ENCODE results near the gene SLC39A7. TPM values are rescaled to one million over a fixed set of nuclear protein-coding genes. Genes with fewer than 3 reads are reported as not detected.
A peak's percentile ranks its signal among the peaks of the same experiment; 100 is the strongest.

SLC39A7 gene
- total and polyA plus RNA-seq, 8 donors, result 41.6 to 111 (median 64.5) TPM

GRCh38 chr6:33203443-33204164 is 2.9 kb downstream of the SLC39A7 start:
- TF ChIP-seq CTCF (IDR thresholded peaks at IDR 0.05), result no peak
- DNase-seq, result peak in 1 of 6 donors; percentile 34
- no peaks in the 10 kb centered on the region for H3K27me3 ChIP-seq
- peak overlapping the region in 3 of 4 donors; percentile 81 to 84 (median 82) for H3K27ac ChIP-seq
- peak overlapping the region in 2 of 4 donors; percentile 68 to 75 for H3K4me3 ChIP-seq
- peaks cover 11 to 30% (median 21%) of the 10 kb centered on the region in 3 donors for H3K4me1 ChIP-seq
- H3K36me3 ChIP-seq, result peaks cover 0 to 18% (median 16%) of the 10 kb centered on the region in 3 donors
- intact Hi-C loops (cut with DNase I), result no loop called here
- 63 to 74% methylated on average over 7 of the region's 7 CpGs for WGBS, 2 donors
- no peaks in the 10 kb centered on the region for H3K9me3 ChIP-seq
- ATAC-seq, result no peak
- no peak for FAIRE-seq

GRCh38 chr6:33204165-33204414 is 3.4 kb downstream of the SLC39A7 start:
- DNase-seq (no peak), FAIRE-seq (no peak), ATAC-seq (no peak)
- WGBS, 2 donors, result 2% methylated on average over 4 of the region's 4 CpGs
- Histone ChIP-seq H3K36me3 (peaks cover 0 to 18% (median 16%) of the 10 kb centered on the region in 3 donors), H3K9me3 (no peaks in the 10 kb centered on the region), H3K4me3 (peak overlapping the region in 2 of 4 donors; percentile 68 to 75), H3K27ac (peak overlapping the region; percentile 50 to 84 (median 82)), H3K27me3 (no peaks in the 10 kb centered on the region), H3K4me1 (peaks cover 11 to 29% (median 16%) of the 10 kb centered on the region in 3 donors)
- intact Hi-C loops (cut with DNase I), result no loop called here
- TF ChIP-seq CTCF (IDR thresholded peaks at IDR 0.05), result no peak

- peak; percentile 66 to 80 (median 74) for ATAC-seq
- DNase-seq, result peak; percentile 95 to 98 (median 95)
- peak within 1 kb of the TSS; percentile 61 to 75 (median 68) for H3K4me3 ChIP-seq
- no peak for FAIRE-seq
- WGBS, 2 donors, result 0 to 1% methylated on average over 47 to 48 of the region's 48 CpGs
- no peak for TF ChIP-seq CTCF (IDR thresholded peaks at IDR 0.05)
- peaks cover 0 to 18% (median 16%) of the 10 kb centered on the region in 3 donors for H3K36me3 ChIP-seq
- intact Hi-C loops (cut with DNase I), result no loop called here
- H3K27me3 ChIP-seq, result no peaks in the 10 kb centered on the region
- H3K27ac ChIP-seq, result peak within 1 kb of the TSS; percentile 50 to 84 (median 82)
- peaks cover 11 to 25% (median 15%) of the 10 kb centered on the region in 3 donors for H3K4me1 ChIP-seq
- H3K9me3 ChIP-seq, result no peaks in the 10 kb centered on the region
Measured at GRCh38 chr6:33204415-33205190, 3.9 kb downstream of the SLC39A7 start, which contains the start of gene HSD17B8. TSS of gene HSD17B8 (plus strand) at chr6:33204655. CDS start at chr6:33204669, 14 bp downstream.

- peaks cover 0 to 26% (median 16%) of the 10 kb centered on the region in 3 donors for H3K36me3 ChIP-seq
- FAIRE-seq (no peak), DNase-seq (peak in 1 of 6 donors; percentile 36), ATAC-seq (no peak)
- H3K9me3 ChIP-seq, result no peaks in the 10 kb centered on the region
- peaks cover 11 to 25% (median 15%) of the 10 kb centered on the region in 3 donors for H3K4me1 ChIP-seq
- H3K27me3 ChIP-seq, result no peaks in the 10 kb centered on the region
- peak overlapping the region; percentile 50 to 84 (median 82) for H3K27ac ChIP-seq
- peak overlapping the region; percentile 61 to 75 (median 68) for H3K4me3 ChIP-seq
- WGBS, 2 donors, result 24 to 32% methylated on average over 16 to 17 of the region's 17 CpGs
- intact Hi-C loops (cut with DNase I), result no loop called here
- TF ChIP-seq CTCF (IDR thresholded peaks at IDR 0.05), result no peak
Measured at GRCh38 chr6:33205191-33206026, 4.7 kb downstream of the SLC39A7 start.
